NT2/D1 (cell line): ENCODE data around the gene PHGDH.

Experiments used
- SUZ12 ChIP-seq: IDR thresholded peaks from 2 replicates; pipeline ENCODE4 v1.6.1; 2011; ENCODE audit not compliant: insufficient read length, insufficient read depth; ENCODE audit errors: extremely low read depth
- YY1 ChIP-seq: IDR thresholded peaks from 2 replicates; pipeline ENCODE4 v1.6.1; 2011; ENCODE audit not compliant: insufficient read length, insufficient read depth
- ZNF274 ChIP-seq: IDR thresholded peaks from 2 replicates; pipeline ENCODE4 v1.6.1; 2011; ENCODE audit warnings: mild to moderate bottlenecking, low read depth, low read length

GRCh38 chr1:119744598-119744942 is 32.8 kb downstream of the PHGDH start:
- no peak for TF ChIP-seq YY1
- TF ChIP-seq ZNF274: no peak
- TF ChIP-seq SUZ12: no peak
